Activated CD4-positive, alpha-beta memory T cell treated with anti-CD3 and anti-CD28 coated beads for 36 hours (primary cell): ENCODE measurements around the gene NUMBL. TPM values are rescaled to one million over a fixed set of nuclear protein-coding genes. Genes with fewer than 3 reads are reported as not detected.
A peak's percentile ranks its signal among the peaks of the same experiment; 100 is the strongest.
"Not testable (repeated sequence)": the region's sequence is repeated elsewhere in the genome, so short reads cannot be mapped to it uniquely, and the experiment has no call there.

ENCODE experiments used
- CTCF ChIA-PET: fragments of 350-600 bp; sonication (Branson Sonifier 250); formaldehyde crosslinking; loops from one replicate; lab custom pipeline; 2021; ENCODE audit warnings: antibody characterized with exemption, inconsistent platforms; lab: Charles Lee
- POLR2A ChIA-PET: fragments of 350-600 bp; sonication (Branson Sonifier 250); formaldehyde crosslinking; loops from one replicate; lab custom pipeline; 2021; ENCODE audit warnings: antibody characterized with exemption; lab: Charles Lee
- DNase-seq: peaks from one replicate; pipeline ENCODE4 v3.0.0-alpha.2; 2020
- H3K27ac Mint-ChIP-seq: one replicate; pipeline ENCODE4 v1.8.0; 2021; ENCODE audit warnings: mixed read lengths
- H3K27me3 Mint-ChIP-seq: one replicate; pipeline ENCODE4 v1.8.0; 2021; ENCODE audit warnings: mixed read lengths
- H3K36me3 Mint-ChIP-seq: one replicate; pipeline ENCODE4 v1.8.0; 2021; ENCODE audit warnings: mixed read lengths
- H3K4me1 Mint-ChIP-seq: one replicate; pipeline ENCODE4 v1.8.0; 2021; ENCODE audit warnings: low read depth, mixed read lengths
- H3K4me3 Mint-ChIP-seq: one replicate; pipeline ENCODE4 v1.8.0; 2021; ENCODE audit warnings: mild to moderate bottlenecking, mixed read lengths
- H3K9me3 Mint-ChIP-seq: one replicate; pipeline ENCODE4 v1.8.0; 2021; ENCODE audit warnings: mixed read lengths
- intact Hi-C: fragments of 100-400 bp; cut with micrococcal nuclease; formaldehyde crosslinking; loops from one replicate; pipeline ENCODE4 v1.15.1; 2023
- total RNA-seq, 2 experiments: library from RNA; stranded (reverse); gene quantifications; one replicate each; pipeline ENCODE4 v1.2.3, GENCODE V29; 2021

Gene NUMBL
- total RNA-seq, 2 experiments from 2014 or later = 14.0 to 14.8 TPM

GRCh38 chr19:40632311-40633036, 58.0 kb downstream of the NUMBL start:
- no peak overlapping the region for H3K4me3 Mint-ChIP-seq
- CTCF ChIA-PET = interaction anchor here (2.9 to 4.5 kb wide), 4 partner anchors 11 to 168 kb away, joined by 21 to 83 read pairs (median 33); partner anchors contain the start of gene BLVRB
- intact Hi-C loops = no loop called here
- H3K4me1 Mint-ChIP-seq = peaks cover 7% of the 10 kb centered on the region
- peaks cover 9% of the 10 kb centered on the region for H3K36me3 Mint-ChIP-seq
- POLR2A ChIA-PET = no interaction called here
- no peak overlapping the region for H3K27ac Mint-ChIP-seq
- peaks cover 5% of the 10 kb centered on the region for H3K27me3 Mint-ChIP-seq
- no peaks in the 10 kb centered on the region for H3K9me3 Mint-ChIP-seq
- DNase-seq = no peak

- ChIA-PET CTCF (interaction anchor here (0.7 to 1.5 kb wide), 4 partner anchors 32 to 1152 kb away, joined by 4 to 5 read pairs (median 4); no protein-coding TSS in a partner anchor), POLR2A (interaction anchor here (1.4 kb wide), 1 partner anchor 14 kb away, joined by 3 read pairs; no protein-coding TSS in a partner anchor)
- H3K4me1 Mint-ChIP-seq = peaks cover 7% of the 10 kb centered on the region
- peaks cover 21% of the 10 kb centered on the region for H3K36me3 Mint-ChIP-seq
- H3K27ac Mint-ChIP-seq = no peak overlapping the region
- intact Hi-C loops = no loop called here
- peaks cover 4% of the 10 kb centered on the region for H3K27me3 Mint-ChIP-seq
- no peak for DNase-seq
- no peak overlapping the region for H3K4me3 Mint-ChIP-seq
- H3K9me3 Mint-ChIP-seq = no peaks in the 10 kb centered on the region
Observed at GRCh38 chr19:40630571-40631160, 59.8 kb downstream of the NUMBL start.

GRCh38 chr19:40629346-40629745, 61.1 kb downstream of the NUMBL start:
- no peak overlapping the region for H3K27ac Mint-ChIP-seq
- no peak overlapping the region for H3K4me3 Mint-ChIP-seq
- H3K9me3 Mint-ChIP-seq = no peaks in the 10 kb centered on the region
- intact Hi-C loops = no loop called here
- ChIA-PET CTCF (no interaction called here), POLR2A (no interaction called here)
- H3K4me1 Mint-ChIP-seq = peaks cover 3% of the 10 kb centered on the region
- peaks cover 29% of the 10 kb centered on the region for H3K36me3 Mint-ChIP-seq
- DNase-seq = no peak
- no peaks in the 10 kb centered on the region for H3K27me3 Mint-ChIP-seq

- POLR2A ChIA-PET = no interaction called here
- H3K4me1 Mint-ChIP-seq = peaks cover 2% of the 10 kb centered on the region
Observed at GRCh38 chr19:40627486-40628279, 62.8 kb downstream of the NUMBL start.

GRCh38 chr19:40626918-40627317, 63.5 kb downstream of the NUMBL start:
- ChIA-PET POLR2A (no interaction called here), CTCF (no interaction called here)
- Mint-ChIP-seq H3K4me1 (peaks cover 2% of the 10 kb centered on the region), H3K27me3 (no peaks in the 10 kb centered on the region), H3K27ac (no peak overlapping the region), H3K4me3 (no peak overlapping the region), H3K9me3 (no peaks in the 10 kb centered on the region), H3K36me3 (peaks cover 37% of the 10 kb centered on the region)
- DNase-seq = no peak
- intact Hi-C loops = no loop called here

More at GRCh38 chr19:40627486-40628279, 62.8 kb downstream of the NUMBL start:
- CTCF ChIA-PET = interaction anchor here (0.5 kb wide), 1 partner anchor 1167 kb away, joined by 3 read pairs; no protein-coding TSS in a partner anchor
- intact Hi-C loops = no loop called here
- Mint-ChIP-seq H3K9me3 (no peaks in the 10 kb centered on the region), H3K27ac (no peak overlapping the region), H3K36me3 (peaks cover 35% of the 10 kb centered on the region), H3K4me3 (no peak overlapping the region), H3K27me3 (no peaks in the 10 kb centered on the region)
- no peak for DNase-seq

- Mint-ChIP-seq H3K4me3 (no peak overlapping the region), H3K27ac (peak overlapping the region; percentile 24), H3K9me3 (no peaks in the 10 kb centered on the region), H3K27me3 (no peaks in the 10 kb centered on the region), H3K36me3 (peaks cover 46% of the 10 kb centered on the region), H3K4me1 (peaks cover 7% of the 10 kb centered on the region)
- intact Hi-C loops = no loop called here
- DNase-seq = no peak
- CTCF ChIA-PET = interaction anchor here (8.2 kb wide), 1 partner anchor 9 kb away, joined by 83 read pairs; no protein-coding TSS in a partner anchor
- POLR2A ChIA-PET = interaction anchor here (0.7 kb wide), 1 partner anchor 10 kb away, joined by 3 read pairs; no protein-coding TSS in a partner anchor
Observed at GRCh38 chr19:40625406-40626120, 64.9 kb downstream of the NUMBL start.

- H3K4me3 Mint-ChIP-seq, H3K4me1 Mint-ChIP-seq, intact Hi-C loops, H3K9me3 Mint-ChIP-seq, DNase-seq, H3K27ac Mint-ChIP-seq, H3K27me3 Mint-ChIP-seq: not testable (repeated sequence)
- peaks cover 47% of the 10 kb centered on the region for H3K36me3 Mint-ChIP-seq
- ChIA-PET POLR2A (interaction anchor here (0.7 to 1.2 kb wide), 3 partner anchors 9 to 15 kb away, joined by 3 read pairs; no protein-coding TSS in a partner anchor), CTCF (interaction anchor here (8.2 kb wide), 1 partner anchor 10 kb away, joined by 83 read pairs; no protein-coding TSS in a partner anchor)
Observed at GRCh38 chr19:40624369-40625153, 65.9 kb downstream of the NUMBL start.

GRCh38 chr19:40623403-40624251, 66.8 kb downstream of the NUMBL start:
- Mint-ChIP-seq H3K4me1 (peaks cover 13% of the 10 kb centered on the region), H3K27ac (no peak overlapping the region), H3K9me3 (no peaks in the 10 kb centered on the region), H3K36me3 (peaks cover 52% of the 10 kb centered on the region), H3K27me3 (no peaks in the 10 kb centered on the region), H3K4me3 (no peak overlapping the region)
- CTCF ChIA-PET = interaction anchor here (8.2 kb wide), 1 partner anchor 11 kb away, joined by 83 read pairs; no protein-coding TSS in a partner anchor
- POLR2A ChIA-PET = interaction anchor here (0.8 to 1.2 kb wide), 2 partner anchors 8 to 14 kb away, joined by 3 read pairs; no protein-coding TSS in a partner anchor
- peak; percentile 35 for DNase-seq
- intact Hi-C loops = no loop called here

- Mint-ChIP-seq H3K36me3 (peaks cover 50% of the 10 kb centered on the region), H3K4me3 (no peak overlapping the region), H3K27ac (no peak overlapping the region), H3K27me3 (no peaks in the 10 kb centered on the region), H3K4me1 (peaks cover 13% of the 10 kb centered on the region), H3K9me3 (no peaks in the 10 kb centered on the region)
- DNase-seq = no peak
- CTCF ChIA-PET = interaction anchor here (8.2 kb wide), 1 partner anchor 12 kb away, joined by 83 read pairs; no protein-coding TSS in a partner anchor
- intact Hi-C loops = no loop called here
- POLR2A ChIA-PET = no interaction called here
Observed at GRCh38 chr19:40622773-40623075, 67.7 kb downstream of the NUMBL start.
